IMR-90 (cell line): ENCODE measurements around the gene RHEX. TPM values are rescaled to one million over a fixed set of nuclear protein-coding genes. Genes with fewer than 3 reads are reported as not detected.

ENCODE experiments used
- ATAC-seq: fragments of 200-7000 bp; cut with Tn5 transposase; 2 replicates; pipeline ENCODE4 v1.9.1; 2020; ENCODE audit warnings: low read depth, mild to moderate bottlenecking, moderate library complexity
- BruUV-seq: library from RNA; stranded (reverse); fragments of 400-500 nt; replicated peaks from 2 replicates; lab custom pipeline; 2021; lab: Mats Ljungman, UMichigan
- CTCF ChIA-PET: fragments of 300-600 bp; formaldehyde crosslinking; extraction: SDS; loops from one replicate; lab custom pipeline; 2021; ENCODE audit warnings: antibody characterized with exemption; lab: Yijun Ruan, JAX
- POLR2A ChIA-PET: fragments of 300-600 bp; sonication (Branson Sonifier 250); formaldehyde crosslinking; loops from one replicate; lab custom pipeline; 2022; ENCODE audit warnings: antibody characterized with exemption; ENCODE audit not compliant: unreplicated experiment; lab: Charles Lee
- DNase-seq: peaks from one replicate; pipeline ENCODE4 v3.0.0; 2013
- H2AFZ ChIP-seq: replicated peaks from 2 replicates; pipeline ENCODE3; 2013; ENCODE audit warnings: low read length, mild to moderate bottlenecking; ENCODE audit not compliant: poor library complexity
- H2AK5ac ChIP-seq: 2 replicates; pipeline ENCODE4 v1.6.1; 2013; ENCODE audit warnings: low read depth, low read length, inconsistent platforms
- H2AK9ac ChIP-seq: replicated peaks from 2 replicates; pipeline ENCODE3; 2013; ENCODE audit warnings: mild to moderate bottlenecking, low read depth, low read length, moderate library complexity; ENCODE audit not compliant: poor library complexity
- H2BK120ac ChIP-seq: 2 replicates; pipeline ENCODE4 v1.6.1; 2013; ENCODE audit warnings: low read depth, low read length, inconsistent platforms
- H2BK15ac ChIP-seq: 3 replicates; pipeline ENCODE4 v1.6.1; 2013; ENCODE audit warnings: low read depth, low read length, inconsistent platforms
- H2BK20ac ChIP-seq: 2 replicates; pipeline ENCODE4 v1.6.1; 2013; ENCODE audit warnings: low read depth, mild to moderate bottlenecking, inconsistent platforms, low read length, moderate library complexity
- H2BK5ac ChIP-seq: 2 replicates; pipeline ENCODE4 v1.6.1; 2013; ENCODE audit warnings: mild to moderate bottlenecking, low read depth, low read length, inconsistent platforms; ENCODE audit not compliant: poor library complexity, severe bottlenecking
- H3K14ac ChIP-seq: replicated peaks from 2 replicates; pipeline ENCODE4 v1.6.1; 2013; ENCODE audit warnings: low read depth, low read length, inconsistent platforms
- H3K18ac ChIP-seq: 2 replicates; pipeline ENCODE4 v1.6.1; 2013; ENCODE audit warnings: low read depth, low read length, control low read depth
- H3K23ac ChIP-seq: 2 replicates; pipeline ENCODE4 v1.6.1; 2013; ENCODE audit warnings: low read depth, low read length, inconsistent platforms
- H3K27ac ChIP-seq: 2 replicates; pipeline ENCODE4 v1.5.1; 2013; ENCODE audit warnings: mild to moderate bottlenecking, control low read depth, low read length; ENCODE audit not compliant: insufficient read depth
- H3K27me3 ChIP-seq: 2 replicates; pipeline ENCODE4 v1.6.1; 2013; ENCODE audit warnings: low read length; ENCODE audit not compliant: control insufficient read depth, insufficient read depth
- H3K36me3 ChIP-seq: 2 replicates; pipeline ENCODE4 v1.6.1; 2013; ENCODE audit warnings: low read length, mixed read lengths; ENCODE audit not compliant: control insufficient read depth, insufficient read depth
- H3K4ac ChIP-seq: 2 replicates; pipeline ENCODE4 v1.6.1; 2013; ENCODE audit warnings: low read depth, low read length, inconsistent platforms
- H3K4me1 ChIP-seq: 2 replicates; pipeline ENCODE4 v1.6.1; 2013; ENCODE audit warnings: low read length, mixed read lengths; ENCODE audit not compliant: control insufficient read depth, insufficient read depth
- H3K4me2 ChIP-seq: 2 replicates; pipeline ENCODE4 v1.6.1; 2013; ENCODE audit warnings: low read depth, mild to moderate bottlenecking, control low read depth, low read length, moderate library complexity
- H3K4me3 ChIP-seq: 2 replicates; pipeline ENCODE4 v1.5.1; 2013; ENCODE audit warnings: low read depth, mild to moderate bottlenecking, control low read depth, low read length, moderate library complexity; ENCODE audit not compliant: insufficient read depth
- H3K56ac ChIP-seq: 2 replicates; pipeline ENCODE4 v1.6.1; 2013; ENCODE audit warnings: low read length, inconsistent platforms; ENCODE audit not compliant: insufficient read depth; ENCODE audit errors: extremely low read depth
- H3K79me1 ChIP-seq, 2 experiments: 2 replicates each; pipeline ENCODE4 v1.6.1; 2013; ENCODE audit warnings: low read length in 2 of 2, inconsistent platforms in 1 of 2, low read depth in 1 of 2
- H3K9ac ChIP-seq: 2 replicates; pipeline ENCODE4 v1.6.1; 2013; ENCODE audit warnings: low read depth, low read length, control low read depth
- H3K9me1 ChIP-seq: 2 replicates; pipeline ENCODE4 v1.6.1; 2013; ENCODE audit warnings: low read length, inconsistent platforms; ENCODE audit not compliant: insufficient read depth
- H3K9me3 ChIP-seq: 2 replicates; pipeline ENCODE4 v1.6.1; 2013; ENCODE audit warnings: low read length; ENCODE audit not compliant: control insufficient read depth, insufficient read depth
- H4K20me1 ChIP-seq: 2 replicates; pipeline ENCODE4 v1.6.1; 2013; ENCODE audit warnings: low read length, inconsistent platforms; ENCODE audit not compliant: insufficient read depth
- H4K5ac ChIP-seq: 2 replicates; pipeline ENCODE4 v1.6.1; 2013; ENCODE audit warnings: mild to moderate bottlenecking, low read depth, low read length, control low read depth
- H4K8ac ChIP-seq, 2 experiments: 2 replicates each; pipeline ENCODE4 v1.6.1; 2013; ENCODE audit warnings: low read depth in 2 of 2, low read length in 2 of 2, control low read depth in 1 of 2, inconsistent platforms in 1 of 2
- H4K91ac ChIP-seq: 2 replicates; pipeline ENCODE4 v1.6.1; 2013; ENCODE audit warnings: low read depth, low read length, inconsistent platforms; ENCODE audit not compliant: insufficient read depth
- CHD1 ChIP-seq: IDR thresholded peaks from 2 replicates; pipeline ENCODE4 v1.6.1; 2012; ENCODE audit warnings: low read depth, low read length, improper control_type of control experiment
- CTCF ChIP-seq: conservative IDR thresholded peaks from 2 replicates; pipeline ENCODE4 v1.5.1; 2012; ENCODE audit warnings: mild to moderate bottlenecking, low read depth, low read length, improper control_type of control experiment
- POLR2A ChIP-seq: IDR thresholded peaks from 2 replicates; pipeline ENCODE4 v1.6.1; 2012; ENCODE audit warnings: mild to moderate bottlenecking, low read depth, low read length
- SMC3 ChIP-seq: fragments of 150-350 bp; IDR thresholded peaks from 2 replicates; pipeline ENCODE4 v1.6.1; 2016; ENCODE audit warnings: low read depth, mild to moderate bottlenecking, antibody characterized with exemption, low read length, moderate library complexity
- USF2 ChIP-seq: fragments of 150-350 bp; IDR thresholded peaks from 2 replicates; pipeline ENCODE4 v1.6.1; 2017; ENCODE audit warnings: mild to moderate bottlenecking, antibody characterized with exemption, low read length, low read depth
- whole genome bisulfite sequencing, 2 experiments: methylation state at CpG; one replicate each; pipeline versions ENCODE4 v1.1.5 to v1.1.7; 2013; ENCODE audit warnings: missing lambda C conversion rate in 2 of 2; ENCODE audit not compliant: insufficient read length in 1 of 2; ENCODE audit errors: extremely low coverage in 2 of 2; 5-methylcytosine and 5-hydroxymethylcytosine counted together
- dilution Hi-C: fragments of 300-500 bp; cut with HindIII; formaldehyde crosslinking; loops from one replicate; pipeline ENCODE4 v1.14.3; 2018; ENCODE audit warnings: low sequenced_read_pairs; ENCODE audit not compliant: unreplicated experiment
- in situ Hi-C: fragments of 300-500 bp; cut with MboI; formaldehyde crosslinking; loops from 3 replicates; pipeline ENCODE4 v1.14.3; 2019; ENCODE audit warnings: low sequenced_read_pairs, inconsistent platforms, mixed read lengths
- intact Hi-C: fragments of 100-400 bp; cut with micrococcal nuclease; formaldehyde crosslinking; loops from 2 replicates; pipeline ENCODE4 v1.10.0; 2022
- polyA plus RNA-seq, 3 experiments: library from polyadenylated mRNA; depleted of rRNA; stranded (reverse); fragments of >200 nt; gene quantifications; 2 replicates each; pipeline ENCODE4 v1.2.3, GENCODE V29; 2012; ENCODE audit warnings: low replicate concordance in 1 of 3
- total RNA-seq: library from RNA; depleted of rRNA; stranded (reverse); fragments of >200 nt; gene quantifications from 2 replicates; pipeline ENCODE4 v1.2.3, GENCODE V29; 2012

The RHEX gene
- total and polyA plus RNA-seq, 2 of the 4 experiments (the other 2 are of a cell fraction) = not detected

- H4K5ac ChIP-seq = no peak overlapping the region
- no peak for ATAC-seq
- H4K8ac ChIP-seq = no peak overlapping the region
- no peak overlapping the region for H2BK120ac ChIP-seq
- H3K4me1 ChIP-seq = no peaks in the 10 kb centered on the region
- H3K9ac ChIP-seq = no peak overlapping the region
- no peak overlapping the region for H2AFZ ChIP-seq
- no peak overlapping the region for H3K27ac ChIP-seq
- POLR2A ChIA-PET = interaction anchor here (0.5 kb wide), 1 partner anchor 876 kb away, joined by 3 read pairs; no protein-coding TSS in a partner anchor
- H3K4me3 ChIP-seq = no peak overlapping the region
- dilution Hi-C loops (no loop called here), in situ Hi-C loops (no loop called here), intact Hi-C loops (no loop called here)
- no peak overlapping the region for H4K91ac ChIP-seq
- H3K23ac ChIP-seq = no peak overlapping the region
- TF ChIP-seq POLR2A (no peak), CHD1 (no peak), SMC3 (no peak), CTCF (no peak), USF2 (no peak)
- H3K79me1 ChIP-seq = no peaks in the 10 kb centered on the region
- no peak overlapping the region for H2BK15ac ChIP-seq
- H2BK5ac ChIP-seq = no peak overlapping the region
- H3K9me3 ChIP-seq = peaks cover 2% of the 10 kb centered on the region; the same call in 1 of the 2 replicates
- H2AK9ac ChIP-seq = no peak overlapping the region
- H3K14ac ChIP-seq = no peak overlapping the region
- no peak overlapping the region for H2AK5ac ChIP-seq
- peaks cover 53% of the 10 kb centered on the region for H3K27me3 ChIP-seq
- no peak overlapping the region for H3K56ac ChIP-seq
- no peak overlapping the region for H3K4ac ChIP-seq
- H3K36me3 ChIP-seq = no peaks in the 10 kb centered on the region
- no peaks in the 10 kb centered on the region for H3K9me1 ChIP-seq
- H2BK20ac ChIP-seq = no peak overlapping the region
- no CpG with 5 or more reads among the region's 2 CpGs for WGBS, 2 experiments
- H3K4me2 ChIP-seq = no peak overlapping the region
- H3K18ac ChIP-seq = no peak overlapping the region
- no peaks in the 10 kb centered on the region for H4K20me1 ChIP-seq
- no peak for DNase-seq
- CTCF ChIA-PET = no interaction called here
- no TSS peak for BruUV-seq
These were observed 82.3 kb downstream of the RHEX start for GRCh38 chr1:206135248-206135647.
